ENCODE measurements around the gene RAB3A.

RAB3A gene

GRCh38 chr19:18225702-18226468 lies 22.0 kb upstream of the RAB3A start, which contains the start of gene PDE4C:
Gene PDE4C, minus strand, starts transcription at chr19:18226438. Its CDS starts 23 bp downstream, at chr19:18226415.
- no peaks in the 10 kb centered on the region for H3K36me3 ChIP-seq (ENCODE audit: insufficient read depth, low read length)
- ATAC-seq (ENCODE audit: insufficient read depth, low read depth) (no peak), DNase-seq (no peak)
- H3K4me3 ChIP-seq (ENCODE audit: low read depth in 1 of 2, low read length in 2 of 2), result no peak within 1 kb of the TSS
- no peak within 1 kb of the TSS for H3K4me2 ChIP-seq (ENCODE audit: insufficient read depth, low read length)
- no peak within 1 kb of the TSS for H3K27ac ChIP-seq (ENCODE audit: low read length)
- no peaks in the 10 kb centered on the region for H3K79me2 ChIP-seq (ENCODE audit: insufficient read depth, low read length)
- H3K4me1 ChIP-seq (ENCODE audit: insufficient read depth, low read length), result no peaks in the 10 kb centered on the region
- no peaks in the 10 kb centered on the region for H3K9me3 ChIP-seq (ENCODE audit: insufficient read depth, low read length, severe bottlenecking)
- H3K9ac ChIP-seq (ENCODE audit: low read depth, low read length), result no peak within 1 kb of the TSS
- TF ChIP-seq CTCF (IDR thresholded peaks at IDR 0.05; ENCODE audit: borderline replicate concordance, extremely low read depth, low read length, poor library complexity, severe bottlenecking), result no peak
- TF ChIP-seq EZH2 (IDR thresholded peaks at IDR 0.05; ENCODE audit: borderline replicate concordance, low read depth, low read length, severe bottlenecking), result no peak
- H4K20me1 ChIP-seq (ENCODE audit: insufficient read depth, low read length), result peaks cover 14% of the 10 kb centered on the region; the same call in 1 of the 2 replicates
- H3K27me3 ChIP-seq (ENCODE audit: insufficient read depth, low read length, poor library complexity), result no peaks in the 10 kb centered on the region
- H2AFZ ChIP-seq (ENCODE audit: low read depth, low read length), result no peak within 1 kb of the TSS

GRCh38 chr19:18225355-18225701 lies 21.5 kb upstream of the RAB3A start:
- Histone ChIP-seq H3K27me3 (ENCODE audit: insufficient read depth, low read length, poor library complexity) (no peaks in the 10 kb centered on the region), H3K36me3 (ENCODE audit: insufficient read depth, low read length) (no peaks in the 10 kb centered on the region), H3K4me1 (ENCODE audit: insufficient read depth, low read length) (no peaks in the 10 kb centered on the region), H3K79me2 (ENCODE audit: insufficient read depth, low read length) (no peaks in the 10 kb centered on the region), H3K27ac (ENCODE audit: low read length) (no peak overlapping the region), H3K4me2 (ENCODE audit: insufficient read depth, low read length) (no peak overlapping the region), H2AFZ (ENCODE audit: low read depth, low read length) (no peak overlapping the region), H3K9ac (ENCODE audit: low read depth, low read length) (no peak overlapping the region), H3K4me3 (ENCODE audit: low read depth in 1 of 2, low read length in 2 of 2) (no peak overlapping the region), H4K20me1 (ENCODE audit: insufficient read depth, low read length) (0 out of 2 replicates have a peak, but pooled peaks cover 10% of the 10 kb centered on the region), H3K9me3 (ENCODE audit: insufficient read depth, low read length, severe bottlenecking) (no peaks in the 10 kb centered on the region)
- TF ChIP-seq CTCF (IDR thresholded peaks at IDR 0.05; ENCODE audit: borderline replicate concordance, extremely low read depth, low read length, poor library complexity, severe bottlenecking) (no peak), EZH2 (IDR thresholded peaks at IDR 0.05; ENCODE audit: borderline replicate concordance, low read depth, low read length, severe bottlenecking) (no peak)
- no peak for ATAC-seq (ENCODE audit: insufficient read depth, low read depth)
- no peak for DNase-seq

- Histone ChIP-seq H3K4me1 (ENCODE audit: insufficient read depth, low read length) (no peaks in the 10 kb centered on the region), H3K27ac (ENCODE audit: low read length) (no peak overlapping the region), H3K36me3 (ENCODE audit: insufficient read depth, low read length) (no peaks in the 10 kb centered on the region), H4K20me1 (ENCODE audit: insufficient read depth, low read length) (0 out of 2 replicates have a peak, but pooled peaks cover 10% of the 10 kb centered on the region), H3K79me2 (ENCODE audit: insufficient read depth, low read length) (no peaks in the 10 kb centered on the region), H3K4me3 (ENCODE audit: low read depth in 1 of 2, low read length in 2 of 2) (no peak overlapping the region), H2AFZ (ENCODE audit: low read depth, low read length) (no peak overlapping the region), H3K4me2 (ENCODE audit: insufficient read depth, low read length) (no peak overlapping the region), H3K27me3 (ENCODE audit: insufficient read depth, low read length, poor library complexity) (no peaks in the 10 kb centered on the region), H3K9ac (ENCODE audit: low read depth, low read length) (no peak overlapping the region), H3K9me3 (ENCODE audit: insufficient read depth, low read length, severe bottlenecking) (no peaks in the 10 kb centered on the region)
- ATAC-seq (ENCODE audit: insufficient read depth, low read depth) (no peak), DNase-seq (no peak)
- TF ChIP-seq EZH2 (IDR thresholded peaks at IDR 0.05; ENCODE audit: borderline replicate concordance, low read depth, low read length, severe bottlenecking) (no peak), CTCF (IDR thresholded peaks at IDR 0.05; ENCODE audit: borderline replicate concordance, extremely low read depth, low read length, poor library complexity, severe bottlenecking) (no peak)
Observed at GRCh38 chr19:18224525-18225354, 20.9 kb upstream of the RAB3A start.
